GM03348 (cell line): ENCODE data around the gene MRPL1.
"Not testable (repeated sequence)": the region's sequence is repeated elsewhere in the genome, so short reads cannot be mapped to it uniquely, and the experiment has no call there.

ENCODE experiments used
- DNase-seq: peaks from one replicate; pipeline ENCODE4 v3.0.0; 2012; ENCODE audit warnings: low spot score

MRPL1 gene

GRCh38 chr4:77982900-77983540 is 120.4 kb downstream of the MRPL1 start:
- DNase-seq = not testable (repeated sequence)

- DNase-seq = not testable (repeated sequence)
Observed at GRCh38 chr4:77983612-77984311, 121.1 kb downstream of the MRPL1 start.

DNA sequence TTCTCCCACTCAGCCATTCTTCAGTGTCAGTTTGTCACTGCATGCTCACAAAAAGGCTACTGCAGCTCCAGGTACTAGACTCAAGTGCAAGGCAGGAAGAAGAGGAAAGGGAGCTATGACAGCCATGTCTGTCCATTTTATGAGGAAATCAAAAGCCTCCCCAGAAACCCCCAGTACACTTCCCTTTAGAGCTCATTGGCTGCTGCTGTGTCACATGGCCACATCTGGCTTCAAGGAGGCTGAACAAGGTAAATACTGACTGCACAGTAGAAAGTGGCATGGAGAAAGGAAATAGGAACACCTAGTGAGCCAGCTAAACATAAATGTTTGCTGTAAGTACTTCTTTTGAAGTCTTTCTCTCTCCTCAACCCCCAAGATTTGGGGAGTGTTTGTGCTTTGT is 127.3 kb downstream of the MRPL1 start:
- DNase-seq = no peak

DNA sequence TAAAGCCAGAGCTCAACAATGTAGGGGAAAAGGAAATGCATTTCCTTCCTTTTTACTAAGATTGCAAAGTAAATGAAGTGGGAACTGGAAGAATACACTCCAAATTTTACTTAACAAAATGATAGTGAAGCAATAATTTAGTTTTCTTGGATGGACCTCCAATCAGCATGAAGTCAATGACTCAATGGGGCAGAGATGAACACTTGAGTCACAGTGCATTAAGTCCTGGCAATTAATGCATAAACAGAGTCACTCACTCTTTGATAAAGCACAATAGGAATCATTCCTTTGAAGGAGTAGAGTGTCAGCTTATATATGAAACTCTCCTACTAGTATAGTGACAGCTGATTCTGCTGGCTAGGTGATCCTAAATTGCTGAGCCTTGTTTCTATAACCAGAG is 127.8 kb downstream of the MRPL1 start:
- peak; percentile 8 for DNase-seq

DNA sequence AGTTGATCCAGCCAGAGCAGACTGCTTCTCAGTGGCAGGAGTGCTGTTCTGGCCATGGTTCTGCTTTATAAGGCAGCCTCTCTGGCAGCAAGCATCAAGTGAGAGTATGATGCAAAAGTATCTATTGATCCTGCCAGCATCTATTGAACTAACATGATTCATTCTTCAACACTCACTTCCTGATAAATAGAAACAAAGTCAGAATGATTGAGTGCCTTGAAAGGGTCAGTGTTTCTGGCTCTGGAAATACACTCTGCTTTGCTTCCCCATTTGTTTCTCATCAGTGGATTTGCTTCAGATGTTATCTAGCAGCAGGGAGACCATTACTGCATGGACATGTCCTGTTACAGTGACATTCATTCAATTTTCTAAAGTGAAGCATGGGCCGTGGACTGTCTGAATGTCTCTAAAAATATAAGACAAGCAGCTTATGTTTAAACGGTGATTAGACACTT is 128.3 kb downstream of the MRPL1 start:
- DNase-seq = no peak

- DNase-seq = no peak
Observed at GRCh38 chr4:77992581-77992980, 130.0 kb downstream of the MRPL1 start.

- DNase-seq = peak; percentile 62
Observed at GRCh38 chr4:77994194-77994721, 131.6 kb downstream of the MRPL1 start.

DNA sequence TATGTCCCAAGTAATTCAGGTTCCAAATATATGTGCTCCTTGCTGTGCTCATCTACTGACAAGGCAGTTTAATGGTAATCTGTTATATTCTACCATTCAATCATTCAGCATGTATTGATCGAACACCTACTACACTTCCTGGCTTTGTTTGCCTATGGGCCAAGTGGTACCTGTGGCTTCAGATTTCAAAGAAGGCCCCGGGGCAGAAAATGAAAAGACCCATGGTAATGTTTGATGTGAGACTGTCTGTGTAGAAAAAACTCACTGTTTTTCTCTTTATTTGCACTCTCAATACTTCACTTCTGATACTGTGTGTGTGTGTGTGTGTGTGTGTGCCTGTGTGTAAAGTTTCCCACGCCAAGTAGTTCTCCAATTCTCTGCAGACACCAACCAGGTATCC is 133.4 kb downstream of the MRPL1 start:
- no peak for DNase-seq

DNA sequence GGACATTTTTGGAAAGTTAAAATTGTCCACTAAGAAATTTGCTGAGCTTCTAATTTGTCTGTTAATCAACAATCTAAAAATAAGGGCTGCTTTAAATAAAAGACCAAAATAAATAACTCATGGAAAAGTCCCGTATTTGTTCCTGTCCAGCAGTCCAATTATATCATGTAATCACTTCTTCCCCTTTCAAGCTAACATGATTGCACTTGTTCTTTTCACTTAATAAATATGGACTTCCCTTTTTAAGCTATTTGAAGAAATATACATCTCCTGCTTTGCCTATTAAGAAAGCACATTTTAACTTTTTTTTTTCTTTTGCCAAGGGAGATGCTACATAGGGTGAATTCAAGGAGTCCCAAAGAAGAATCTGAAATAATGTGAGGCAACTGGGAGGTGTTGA is 138.9 kb downstream of the MRPL1 start:
- no peak for DNase-seq

GRCh38 chr4:78002260-78002659 is 139.6 kb downstream of the MRPL1 start:
- DNase-seq = peak; percentile 9
